Activated CD4-positive, alpha-beta T cell treated with anti-CD3 and anti-CD28 coated beads, Interleukin-2, Interleukin-6, amounts not matched to agents 100 ng/mL and 50 ng/mL, durations not matched to agents 16 hours and 8 hours (primary cell): Measurements from ENCODE around the gene SORL1-AS1.
"Not testable (repeated sequence)": the region's sequence is repeated elsewhere in the genome, so short reads cannot be mapped to it uniquely, and the experiment has no call there.

Experiments
- DNase-seq: peaks from one replicate; pipeline ENCODE4 v3.0.0-alpha.2; 2020

Gene SORL1-AS1

DNA sequence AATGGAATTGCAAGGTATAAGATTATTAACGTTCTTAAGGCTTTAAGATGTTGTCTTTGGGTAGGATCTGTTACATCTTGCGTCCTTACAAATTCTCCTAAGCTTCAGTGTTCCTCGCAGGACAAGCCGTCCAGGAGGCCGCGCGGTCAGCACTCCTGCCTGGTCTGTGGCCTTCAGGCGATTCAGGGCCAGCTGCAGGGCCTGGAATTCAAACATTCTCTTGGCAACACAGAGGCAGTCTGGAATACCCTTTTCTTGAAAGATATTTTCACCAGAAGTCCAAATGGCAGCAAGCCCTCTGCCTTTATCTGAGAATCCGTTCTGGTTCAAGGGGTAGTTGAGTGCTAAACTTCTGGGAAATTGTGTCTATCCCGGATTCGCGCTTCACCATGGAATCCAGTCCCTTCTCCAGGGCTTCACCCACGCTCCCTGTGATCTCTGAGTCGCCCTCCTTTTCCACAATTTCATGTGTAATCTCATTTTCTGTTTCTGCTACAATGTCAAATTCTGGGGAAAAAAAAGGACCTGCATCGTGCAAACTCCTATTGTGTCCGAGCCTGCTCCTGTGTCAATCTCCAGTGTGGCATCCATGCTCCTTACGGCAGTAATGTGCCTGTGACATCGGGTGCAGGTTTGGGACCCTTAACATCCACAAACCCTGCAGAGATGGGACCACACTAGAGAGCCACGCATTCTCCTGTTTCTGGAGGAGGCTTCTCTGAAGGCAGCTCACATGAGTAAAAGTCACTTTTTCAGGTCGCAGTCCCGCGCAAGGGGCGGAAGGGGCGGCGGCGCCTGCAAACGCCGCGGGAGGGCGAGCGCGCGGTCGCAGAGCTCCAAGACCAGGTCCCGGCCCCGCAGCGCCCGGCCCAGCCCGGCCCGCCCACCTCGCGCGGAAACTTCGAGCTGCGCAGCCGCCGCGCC, 26.0 kb downstream of the SORL1-AS1 start:
- DNase-seq, result peak; percentile 53

DNA sequence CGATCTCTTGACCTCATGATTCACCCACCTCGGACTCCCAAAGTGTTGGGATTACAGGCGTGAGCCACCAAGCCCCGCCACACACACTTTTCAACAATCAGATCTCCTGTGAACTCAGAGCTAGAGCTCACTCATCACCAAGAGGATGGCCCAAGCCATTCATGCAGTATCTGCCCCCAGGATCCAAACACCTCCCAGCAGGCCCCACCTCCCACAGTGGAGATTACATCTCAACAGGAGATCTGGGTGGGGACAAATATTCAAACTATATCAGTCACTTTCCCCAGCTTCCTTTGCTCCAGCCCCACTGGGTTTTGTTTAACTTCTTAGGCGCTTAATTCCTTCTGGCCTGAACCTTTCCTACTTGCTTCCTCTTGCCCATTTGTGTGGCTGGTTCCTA, 26.9 kb downstream of the SORL1-AS1 start:
- no peak for DNase-seq

- no peak for DNase-seq
Observed at GRCh38 chr11:121422675-121423074, 30.1 kb downstream of the SORL1-AS1 start.

DNA sequence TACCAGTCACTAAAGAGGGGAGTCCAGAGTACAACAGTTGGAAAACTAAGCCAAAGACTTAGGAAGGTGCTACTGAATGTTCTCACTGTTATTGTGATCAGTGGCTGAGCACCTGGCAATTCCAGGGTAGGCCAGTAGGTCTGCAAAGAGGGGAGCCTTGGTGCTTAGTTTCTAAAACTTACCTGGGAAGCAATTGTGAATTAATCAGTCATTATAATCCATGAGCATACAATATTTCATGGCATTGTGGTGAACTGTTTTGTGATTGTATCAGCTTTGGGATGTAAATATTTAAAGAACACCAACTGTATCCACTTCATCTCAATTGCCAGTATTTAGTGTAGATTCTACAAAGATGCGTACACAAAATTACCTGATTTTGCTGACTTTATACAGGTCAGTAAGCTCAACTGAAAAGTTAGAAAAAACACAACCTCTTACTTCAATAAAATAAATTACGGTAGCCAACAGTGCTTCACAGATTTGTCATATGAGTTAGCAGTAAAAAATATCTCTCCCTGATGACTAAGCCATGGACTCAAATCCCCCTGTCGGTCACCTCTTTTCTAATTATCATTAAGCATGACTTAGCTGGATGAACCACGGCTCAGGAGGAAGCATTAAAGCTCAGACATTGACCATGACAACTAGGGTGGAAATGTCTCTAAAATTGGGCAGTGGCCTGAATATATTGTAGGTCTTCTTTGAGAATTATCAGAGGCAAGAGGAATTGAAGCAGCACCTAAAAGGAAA, 31.4 kb downstream of the SORL1-AS1 start:
- DNase-seq, result no peak

DNA sequence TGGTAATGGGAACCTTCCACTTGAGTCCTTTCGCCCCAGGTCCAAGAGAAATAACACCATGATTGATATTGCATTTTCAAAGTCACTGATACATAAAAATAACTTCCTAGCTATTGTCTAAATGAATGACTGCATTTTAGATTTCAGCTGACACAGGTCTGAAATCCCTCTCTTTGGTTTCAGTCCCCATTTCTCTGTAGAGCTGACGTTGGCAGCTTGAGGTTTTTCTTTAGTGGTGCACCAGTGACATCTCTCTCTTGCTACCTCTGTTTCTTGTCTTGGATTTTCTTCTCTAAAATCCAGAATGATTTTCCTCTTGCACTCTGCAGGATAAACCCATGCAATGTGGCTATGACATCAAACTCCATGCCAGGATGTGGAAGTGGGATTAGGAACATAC, 32.4 kb downstream of the SORL1-AS1 start:
- DNase-seq, result peak; percentile 13

- no peak for DNase-seq
Observed at GRCh38 chr11:121419836-121420235, 32.9 kb downstream of the SORL1-AS1 start.

DNA sequence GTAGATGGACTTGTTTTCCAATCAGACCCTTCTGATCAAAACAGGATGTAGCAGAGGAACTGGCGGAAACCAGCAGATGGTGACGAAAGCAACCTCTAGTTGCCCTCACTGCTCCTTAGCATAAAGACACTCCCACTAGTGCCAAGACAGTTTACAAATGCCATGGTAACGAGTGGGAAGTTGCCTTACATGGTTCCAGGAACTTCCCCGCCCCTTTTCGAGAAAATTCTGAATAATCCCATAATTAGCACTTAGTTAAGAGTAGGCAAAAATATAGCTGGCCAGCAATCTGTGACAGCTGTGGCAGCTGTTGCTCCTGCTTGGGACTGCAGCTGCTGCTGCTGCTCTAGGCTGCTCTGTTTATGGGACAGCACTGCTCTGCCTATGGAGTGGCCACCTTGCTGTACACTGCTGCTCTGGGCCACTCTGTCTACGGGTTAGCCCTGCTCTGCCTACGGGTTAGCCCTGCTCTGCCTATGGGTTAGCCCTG, 34.1 kb downstream of the SORL1-AS1 start:
- DNase-seq, result peak; percentile 56

DNA sequence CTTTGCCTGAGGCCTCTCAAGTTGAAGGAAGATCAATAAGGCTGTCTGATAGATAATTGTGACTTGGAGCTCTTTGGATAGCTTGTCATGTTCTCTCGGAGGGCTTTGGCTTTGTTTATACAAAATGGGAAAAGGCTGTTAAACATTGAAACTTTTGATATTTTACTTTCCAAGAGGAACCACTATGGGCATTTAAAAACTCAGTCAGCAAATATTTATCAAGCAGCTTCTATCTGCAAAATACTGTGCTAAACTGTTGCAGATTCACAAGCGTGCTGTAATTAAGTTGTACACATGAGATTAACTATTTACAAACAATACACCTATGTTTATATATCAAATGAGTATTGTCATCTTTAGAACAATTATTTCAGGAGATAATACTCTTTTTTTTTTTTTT, 35.2 kb downstream of the SORL1-AS1 start:
- no peak for DNase-seq

- peak; percentile 67 for DNase-seq
Observed at GRCh38 chr11:121417055-121417551, 35.7 kb downstream of the SORL1-AS1 start.

DNA sequence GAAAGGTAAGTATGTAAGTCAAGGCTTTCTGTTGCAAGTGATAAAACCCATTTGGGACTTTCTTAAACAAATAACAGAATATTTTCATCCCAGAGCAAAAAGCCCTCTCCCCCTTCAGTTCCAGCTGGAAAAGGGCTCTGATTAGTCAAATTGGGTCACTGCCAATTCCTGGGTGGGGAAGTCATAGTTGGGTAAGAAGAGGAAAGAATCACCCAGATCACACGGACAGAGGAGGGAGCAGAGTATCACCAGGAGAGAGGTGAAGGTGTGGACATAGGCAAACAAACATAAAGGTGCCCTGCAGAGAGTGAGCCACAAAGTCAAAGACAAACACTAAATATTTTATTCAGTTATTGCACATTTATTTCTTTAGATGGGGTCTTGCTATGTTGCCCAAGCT, 36.9 kb downstream of the SORL1-AS1 start:
- no peak for DNase-seq

- no peak for DNase-seq
Observed at GRCh38 chr11:121414141-121414913, 38.4 kb downstream of the SORL1-AS1 start.

GRCh38 chr11:121412711-121413415, 39.9 kb downstream of the SORL1-AS1 start:
- no peak for DNase-seq

DNA sequence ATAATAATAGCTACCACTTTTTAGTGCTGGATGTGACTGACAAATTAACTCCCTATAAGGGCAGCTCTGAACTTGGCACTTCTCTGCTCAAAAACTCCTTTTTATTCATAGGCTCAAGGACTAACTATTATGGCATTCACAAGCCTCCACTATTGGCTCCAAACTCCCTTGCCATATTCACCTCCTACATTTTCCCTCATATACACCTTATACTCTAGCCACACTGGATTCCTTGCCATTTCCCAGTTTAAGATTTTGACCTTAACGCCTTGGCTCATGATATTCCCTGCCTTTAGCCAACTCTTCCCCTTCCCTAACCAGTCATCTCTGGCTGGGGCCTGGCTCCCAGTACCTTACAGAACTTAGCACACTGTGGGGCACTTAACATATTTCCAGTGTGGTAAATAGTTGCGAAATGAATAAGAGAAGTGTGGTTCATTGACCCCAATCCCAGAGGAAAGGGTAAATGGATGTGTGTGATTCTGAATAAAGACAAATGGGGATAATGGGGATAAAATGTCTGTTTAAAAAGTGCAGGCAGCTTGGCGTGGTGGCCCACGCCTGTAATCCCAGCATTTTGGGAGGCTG, 40.7 kb downstream of the SORL1-AS1 start:
- no peak for DNase-seq

GRCh38 chr11:121411330-121411729, 41.4 kb downstream of the SORL1-AS1 start:
- DNase-seq, result not testable (repeated sequence)

DNA sequence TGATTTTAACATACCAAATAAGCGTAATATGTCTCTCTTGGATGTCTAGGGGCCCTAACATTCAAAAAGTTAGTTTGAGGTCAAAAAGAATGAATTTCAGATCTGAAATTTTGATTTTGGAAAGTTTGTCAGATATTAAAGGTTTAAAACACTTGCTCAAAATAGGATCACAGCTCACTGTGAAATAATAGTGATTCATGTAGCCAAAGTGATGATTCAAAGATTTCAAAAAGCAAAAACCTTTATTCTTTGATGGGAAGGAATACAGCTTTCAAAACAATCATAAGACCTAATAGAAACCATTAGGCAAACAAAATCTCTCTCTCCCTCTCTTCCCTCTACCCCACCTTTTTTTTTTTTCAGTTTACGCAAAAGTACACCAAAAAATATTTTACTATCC, 42.7 kb downstream of the SORL1-AS1 start:
- not testable (repeated sequence) for DNase-seq

DNA sequence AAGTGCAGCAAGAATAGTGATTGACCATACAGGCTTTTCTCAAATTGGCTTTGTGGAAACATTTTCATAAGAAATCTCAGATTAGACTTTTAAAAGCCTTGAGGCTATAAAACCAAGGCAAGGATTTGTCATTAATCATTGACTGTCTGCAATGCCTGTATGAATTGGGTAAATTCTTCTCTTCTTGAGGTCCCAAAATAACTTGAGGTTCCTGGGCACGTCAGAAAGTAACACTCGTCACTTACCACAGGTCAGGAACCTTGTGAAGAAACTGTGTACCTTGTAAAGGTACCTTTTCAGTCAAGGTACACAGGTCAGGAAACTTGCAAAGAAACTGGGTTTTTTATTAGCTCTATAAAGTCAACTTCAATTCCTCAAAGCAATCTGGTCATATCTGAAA, 43.9 kb downstream of the SORL1-AS1 start:
- no peak for DNase-seq

GRCh38 chr11:121406291-121406690, 46.5 kb downstream of the SORL1-AS1 start:
- no peak for DNase-seq

GRCh38 chr11:121405646-121406045, 47.1 kb downstream of the SORL1-AS1 start:
- DNase-seq, result no peak

DNA sequence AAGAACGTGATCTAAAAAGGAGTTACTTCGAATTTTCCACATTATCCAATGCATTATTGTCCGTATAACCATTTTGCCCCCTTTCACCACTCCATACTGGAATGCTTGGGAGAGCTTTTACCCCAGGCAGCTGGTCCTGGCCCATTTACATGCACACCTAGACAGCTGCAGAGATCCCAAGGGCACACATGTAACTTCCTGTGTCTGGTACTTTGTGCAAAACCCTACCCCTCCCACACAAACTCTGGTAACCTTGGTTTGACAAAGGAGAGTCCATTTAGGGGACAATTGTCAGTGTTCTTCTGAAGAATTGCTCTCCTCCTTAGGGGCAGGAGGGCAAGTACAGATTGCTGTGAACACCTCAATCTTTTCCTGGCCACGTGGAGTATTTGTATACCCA, 58.0 kb downstream of the SORL1-AS1 start:
- no peak for DNase-seq

- no peak for DNase-seq
Observed at GRCh38 chr11:121393855-121394254, 58.9 kb downstream of the SORL1-AS1 start.

- no peak for DNase-seq
Observed at GRCh38 chr11:121391914-121392313, 60.9 kb downstream of the SORL1-AS1 start.

DNA sequence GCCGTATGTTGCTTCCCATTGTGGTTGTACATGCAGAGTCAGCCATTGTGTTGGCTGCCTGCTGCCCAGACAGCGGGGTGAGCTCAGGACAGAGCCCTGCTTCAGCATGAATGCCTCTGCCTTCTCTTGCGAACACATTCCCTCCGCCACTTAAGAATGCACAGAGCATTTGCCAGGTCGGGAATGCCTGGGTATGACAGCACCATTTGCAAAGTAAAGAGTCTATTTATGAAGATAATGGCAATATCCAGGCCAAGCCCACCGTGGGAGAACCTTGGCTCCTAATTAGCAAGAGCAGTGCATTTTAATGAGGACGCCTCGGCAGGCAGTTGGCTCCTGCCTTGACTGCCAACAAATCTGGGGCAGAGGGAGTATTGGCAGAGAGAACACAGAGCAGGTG, 63.1 kb downstream of the SORL1-AS1 start:
- no peak for DNase-seq
